ENCODE measurements around the gene MARK4.
"Not testable (repeated sequence)": the region's sequence is repeated elsewhere in the genome, so short reads cannot be mapped to it uniquely, and the experiment has no call there.

MARK4 gene

GRCh38 chr19:45222724-45223123, 28.3 kb upstream of the MARK4 start:
- TF ChIP-seq JUND (IDR thresholded peaks at IDR 0.05; ENCODE audit: low read depth), result no peak
- in situ Hi-C loops (cut with HindIII; ENCODE audit: low pct_unique_long_range_greater_than_20kb, low sequenced_read_pairs), result no loop called here
- DNase-seq (ENCODE audit: low read depth in 1 of 2, low spot score in 1 of 2), result no peak

- TF ChIP-seq JUND (IDR thresholded peaks at IDR 0.05; ENCODE audit: low read depth), result no peak
- in situ Hi-C loops (cut with HindIII; ENCODE audit: low pct_unique_long_range_greater_than_20kb, low sequenced_read_pairs), result no loop called here
- no peak for DNase-seq (ENCODE audit: low read depth in 1 of 2, low spot score in 1 of 2)
Observed at GRCh38 chr19:45223879-45224278, 27.2 kb upstream of the MARK4 start.

- TF ChIP-seq JUND (IDR thresholded peaks at IDR 0.05; ENCODE audit: low read depth), result no peak
- in situ Hi-C loops (cut with HindIII; ENCODE audit: low pct_unique_long_range_greater_than_20kb, low sequenced_read_pairs), result no loop called here
Observed at GRCh38 chr19:45224645-45225044, 26.4 kb upstream of the MARK4 start.

GRCh38 chr19:45229056-45229455, 22.0 kb upstream of the MARK4 start:
- DNase-seq (ENCODE audit: low read depth in 1 of 2, low spot score in 1 of 2); in situ Hi-C loops (cut with HindIII; ENCODE audit: low pct_unique_long_range_greater_than_20kb, low sequenced_read_pairs): not testable (repeated sequence)

More at GRCh38 chr19:45224645-45225044, 26.4 kb upstream of the MARK4 start:
- no peak for DNase-seq (ENCODE audit: low read depth in 1 of 2, low spot score in 1 of 2)

- TF ChIP-seq JUND (IDR thresholded peaks at IDR 0.05; ENCODE audit: low read depth), result no peak
- in situ Hi-C loops (cut with HindIII; ENCODE audit: low pct_unique_long_range_greater_than_20kb, low sequenced_read_pairs), result no loop called here
- DNase-seq (ENCODE audit: low read depth in 1 of 2, low spot score in 1 of 2), result no peak
Observed at GRCh38 chr19:45231891-45232290, 19.2 kb upstream of the MARK4 start.

- no peak for TF ChIP-seq JUND (IDR thresholded peaks at IDR 0.05; ENCODE audit: low read depth)
- in situ Hi-C loops (cut with HindIII; ENCODE audit: low pct_unique_long_range_greater_than_20kb, low sequenced_read_pairs), result no loop called here
- no peak for DNase-seq (ENCODE audit: low read depth in 1 of 2, low spot score in 1 of 2)
Observed at GRCh38 chr19:45234089-45234869, 16.8 kb upstream of the MARK4 start.

GRCh38 chr19:45235485-45235884, 15.6 kb upstream of the MARK4 start:
- no peak for DNase-seq (ENCODE audit: low read depth in 1 of 2, low spot score in 1 of 2)
- no peak for TF ChIP-seq JUND (IDR thresholded peaks at IDR 0.05; ENCODE audit: low read depth)
- in situ Hi-C loops (cut with HindIII; ENCODE audit: low pct_unique_long_range_greater_than_20kb, low sequenced_read_pairs), result no loop called here

GRCh38 chr19:45238556-45238955, 12.5 kb upstream of the MARK4 start:
- in situ Hi-C loops (cut with HindIII; ENCODE audit: low pct_unique_long_range_greater_than_20kb, low sequenced_read_pairs), result no loop called here
- DNase-seq (ENCODE audit: low read depth in 1 of 2, low spot score in 1 of 2), result no peak
- no peak for TF ChIP-seq JUND (IDR thresholded peaks at IDR 0.05; ENCODE audit: low read depth)

GRCh38 chr19:45243144-45243732, 7.8 kb upstream of the MARK4 start:
- no peak for TF ChIP-seq JUND (IDR thresholded peaks at IDR 0.05; ENCODE audit: low read depth)
- in situ Hi-C loops (cut with HindIII; ENCODE audit: low pct_unique_long_range_greater_than_20kb, low sequenced_read_pairs), result no loop called here
- no peak for DNase-seq (ENCODE audit: low read depth in 1 of 2, low spot score in 1 of 2)

GRCh38 chr19:45244133-45244794, 6.8 kb upstream of the MARK4 start:
- in situ Hi-C loops (cut with HindIII; ENCODE audit: low pct_unique_long_range_greater_than_20kb, low sequenced_read_pairs), result no loop called here
- TF ChIP-seq JUND (IDR thresholded peaks at IDR 0.05; ENCODE audit: low read depth), result no peak

GRCh38 chr19:45245334-45245787, 5.7 kb upstream of the MARK4 start, which contains the start of gene EXOC3L2:
EXOC3L2 (minus strand) TSS chr19:45245407; CDS start chr19:45239045, 6,362 bp downstream.
- no peak for DNase-seq (ENCODE audit: low read depth in 1 of 2, low spot score in 1 of 2)
- TF ChIP-seq JUND (IDR thresholded peaks at IDR 0.05; ENCODE audit: low read depth), result no peak
- in situ Hi-C loops (cut with HindIII; ENCODE audit: low pct_unique_long_range_greater_than_20kb, low sequenced_read_pairs), result no loop called here

More at GRCh38 chr19:45244133-45244794, 6.8 kb upstream of the MARK4 start:
- DNase-seq (ENCODE audit: low read depth in 1 of 2, low spot score in 1 of 2), result no peak

- DNase-seq (ENCODE audit: low read depth in 1 of 2, low spot score in 1 of 2), result no peak
- no peak for TF ChIP-seq JUND (IDR thresholded peaks at IDR 0.05; ENCODE audit: low read depth)
- in situ Hi-C loops (cut with HindIII; ENCODE audit: low pct_unique_long_range_greater_than_20kb, low sequenced_read_pairs), result no loop called here
Observed at GRCh38 chr19:45245826-45246225, 5.2 kb upstream of the MARK4 start.

- no peak for TF ChIP-seq JUND (IDR thresholded peaks at IDR 0.05; ENCODE audit: low read depth)
- in situ Hi-C loops (cut with HindIII; ENCODE audit: low pct_unique_long_range_greater_than_20kb, low sequenced_read_pairs), result no loop called here
- no peak for DNase-seq (ENCODE audit: low read depth in 1 of 2, low spot score in 1 of 2)
Observed at GRCh38 chr19:45247136-45247535, 3.9 kb upstream of the MARK4 start.

Measured in T47D (cell line).